ENCODE measurements around the gene SELPLG.
"Not testable (repeated sequence)": the region's sequence is repeated elsewhere in the genome, so short reads cannot be mapped to it uniquely, and the experiment has no call there.

SELPLG gene

GRCh38 chr12:108618953-108619274 lies 14.8 kb downstream of the SELPLG start:
- DNase-seq (ENCODE audit: low read depth) = not testable (repeated sequence)

DNA sequence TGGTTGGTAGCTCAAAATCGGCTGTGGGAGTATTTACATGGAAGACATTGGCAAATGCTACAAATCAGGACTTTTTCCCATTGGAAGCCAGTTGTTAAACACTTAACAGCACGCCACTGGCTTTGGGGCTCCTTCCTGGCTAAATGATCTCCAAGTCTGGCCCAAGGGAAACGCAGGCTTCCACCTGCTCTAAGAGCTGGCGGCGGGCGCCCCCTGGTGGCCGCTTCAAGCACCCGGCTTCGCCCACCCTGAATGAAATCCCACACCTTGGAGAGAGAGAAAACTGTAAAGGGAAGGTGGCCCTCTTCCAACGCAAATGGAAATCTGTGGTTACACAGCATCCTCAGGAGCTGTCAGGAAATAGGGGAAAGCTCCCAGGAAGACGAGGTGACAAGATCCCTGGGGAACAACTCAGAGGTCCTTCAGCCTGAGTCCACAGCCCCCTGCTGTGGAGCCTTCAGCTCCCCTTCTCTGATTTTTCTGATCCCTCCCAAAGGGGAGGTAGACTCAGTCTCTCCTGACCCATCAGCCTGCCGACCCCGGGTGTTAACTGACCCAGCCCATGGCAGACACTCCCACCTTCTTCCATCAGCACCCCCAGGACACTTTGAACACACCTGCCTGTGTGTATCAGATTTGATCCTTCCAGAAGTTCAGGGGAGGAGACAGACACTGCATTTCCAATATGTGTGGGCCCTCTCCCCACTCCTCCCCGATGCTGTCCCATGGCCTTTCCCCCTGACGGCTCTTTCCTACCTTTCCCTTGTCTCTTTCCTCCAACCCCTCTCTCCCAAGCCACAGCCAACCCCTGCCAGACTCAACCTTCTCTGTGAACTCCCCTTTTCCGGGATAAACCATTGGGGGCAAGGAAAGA lies 15.4 kb downstream of the SELPLG start:
- peak; percentile 82 for DNase-seq (ENCODE audit: low read depth)

- DNase-seq (ENCODE audit: low read depth) = peak; percentile 35
Observed at GRCh38 chr12:108616941-108617858, 16.5 kb downstream of the SELPLG start.

- DNase-seq (ENCODE audit: low read depth) = no peak
Observed at GRCh38 chr12:108616359-108616758, 17.3 kb downstream of the SELPLG start.

GRCh38 chr12:108615918-108616317 lies 17.8 kb downstream of the SELPLG start:
- DNase-seq (ENCODE audit: low read depth) = no peak

DNA sequence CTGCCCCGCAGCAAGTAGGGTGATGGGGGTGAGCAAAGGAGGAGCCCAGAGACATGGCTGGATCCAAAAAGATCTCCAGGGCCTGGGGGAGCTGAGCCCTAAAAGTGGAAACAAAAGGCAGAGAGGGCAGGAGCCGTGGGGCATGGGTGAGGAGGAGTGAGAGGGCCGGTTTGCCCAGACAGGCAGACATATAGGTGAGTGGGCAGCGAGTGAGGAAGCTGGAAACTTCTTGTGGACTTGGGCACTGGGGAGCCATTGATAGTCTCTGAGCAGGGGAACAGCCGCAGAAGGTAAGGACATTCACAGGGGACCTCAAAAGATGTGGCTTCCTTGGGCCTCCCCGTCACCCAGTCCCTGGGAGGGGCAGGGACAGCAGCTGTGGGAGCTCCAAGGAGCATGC lies 19.1 kb downstream of the SELPLG start:
- DNase-seq (ENCODE audit: low read depth) = no peak

GRCh38 chr12:108614041-108614440 lies 19.7 kb downstream of the SELPLG start:
- DNase-seq (ENCODE audit: low read depth) = no peak

DNA sequence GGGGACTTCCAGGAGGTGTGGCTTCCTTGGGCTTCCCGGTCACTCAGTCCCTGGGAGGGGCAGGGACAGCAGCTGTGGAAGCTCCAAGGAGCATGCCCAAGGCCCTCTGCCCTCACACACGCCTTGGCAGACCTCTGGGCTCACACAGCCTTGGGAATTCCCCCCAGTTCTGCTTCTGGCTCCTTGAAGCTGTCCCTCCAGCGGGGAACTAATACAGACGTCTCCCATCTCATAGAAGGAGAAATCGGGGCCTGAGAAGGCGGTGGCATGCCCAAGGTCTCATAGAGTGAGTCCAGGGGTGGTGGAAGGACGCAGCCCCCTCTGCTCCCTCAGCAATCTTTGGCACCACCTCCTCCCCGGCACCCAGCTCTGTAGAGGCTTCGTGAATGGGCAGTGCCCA lies 20.1 kb downstream of the SELPLG start:
- DNase-seq (ENCODE audit: low read depth) = no peak

DNA sequence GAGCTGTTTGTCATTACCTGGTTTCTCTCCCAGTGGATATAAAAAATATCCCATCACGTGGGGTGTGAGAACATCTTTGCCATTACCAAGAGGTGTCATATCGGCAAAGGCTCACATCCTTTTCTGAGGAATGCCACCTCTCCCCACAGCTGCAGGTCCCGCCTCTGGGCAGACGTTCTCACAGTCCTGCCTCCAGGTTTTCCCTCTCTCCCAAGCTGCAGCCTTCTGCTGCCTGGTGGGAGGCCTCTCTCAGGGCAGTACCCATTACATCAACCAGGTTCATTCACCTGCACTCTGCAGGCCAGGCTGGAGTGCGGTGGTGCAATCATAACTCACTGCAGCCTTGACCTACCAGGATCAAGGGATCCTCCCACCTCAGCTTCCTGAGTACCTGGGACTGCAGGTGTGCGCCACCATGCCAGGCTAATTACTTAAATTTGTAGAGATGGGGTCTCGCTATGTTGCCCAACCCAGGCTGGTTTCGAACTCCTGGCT lies 20.9 kb downstream of the SELPLG start:
- DNase-seq (ENCODE audit: low read depth) = no peak

DNA sequence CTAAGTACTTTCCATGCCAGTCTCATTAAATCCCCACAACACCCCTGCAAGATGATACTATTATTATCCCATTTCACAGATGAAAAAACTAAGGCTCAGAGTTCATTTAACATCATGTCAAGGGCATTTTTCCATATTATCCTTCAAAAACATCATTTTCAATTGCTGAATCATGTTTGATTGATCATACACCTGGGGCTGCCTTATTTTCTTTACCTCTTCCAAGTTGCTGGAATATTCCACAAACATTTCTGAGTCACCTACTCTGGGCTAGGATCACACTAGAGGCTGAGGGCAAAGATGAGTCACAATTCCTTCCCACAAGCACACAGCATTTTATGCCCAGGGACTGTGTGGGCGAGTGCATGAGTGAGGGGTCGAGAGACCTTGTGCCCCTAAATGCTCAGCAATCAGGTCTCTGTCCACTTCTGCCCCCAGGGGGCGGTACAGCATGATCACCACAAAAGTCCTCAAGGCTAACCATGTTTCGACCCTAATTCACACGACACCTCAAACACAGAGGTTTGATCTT lies 21.7 kb downstream of the SELPLG start:
- DNase-seq (ENCODE audit: low read depth) = peak; percentile 84

DNA sequence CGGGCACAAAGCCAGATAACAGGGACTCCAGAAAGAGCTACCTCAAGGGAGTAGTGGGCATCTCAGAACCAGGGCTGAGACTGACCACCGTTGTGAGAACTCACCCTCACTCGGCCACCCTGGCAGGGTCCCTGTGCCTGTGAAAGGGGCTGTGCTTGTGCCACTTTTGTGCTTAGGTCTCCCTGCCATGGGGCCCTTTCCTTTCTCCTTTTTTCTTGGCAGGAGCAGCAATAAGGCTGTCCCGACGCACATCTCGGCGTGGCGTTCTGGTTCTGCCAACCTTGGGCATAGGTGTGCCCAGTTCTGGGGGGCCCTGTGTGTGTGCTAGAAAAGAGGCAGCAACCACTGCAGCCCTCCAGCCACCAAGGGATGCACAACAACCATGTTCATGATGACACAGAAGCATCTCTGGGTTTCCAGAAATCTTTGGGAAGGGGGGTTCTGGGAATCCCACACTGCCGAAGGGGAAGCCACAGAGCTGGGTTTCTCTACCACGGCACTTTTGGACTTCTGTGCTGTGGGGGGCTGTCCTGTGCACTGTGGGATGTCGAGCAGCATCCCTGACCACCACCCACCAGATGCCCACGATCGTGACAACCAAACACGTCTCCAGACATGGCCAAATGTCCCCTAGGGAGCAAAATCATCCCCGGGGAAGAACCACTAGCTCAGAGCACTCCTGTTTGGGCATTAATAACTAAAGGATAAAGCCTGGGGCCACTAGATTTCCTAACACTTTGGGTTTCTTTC lies 22.7 kb downstream of the SELPLG start:
- DNase-seq (ENCODE audit: low read depth) = no peak

GRCh38 chr12:108610336-108610815 lies 23.3 kb downstream of the SELPLG start:
- DNase-seq (ENCODE audit: low read depth) = no peak

DNA sequence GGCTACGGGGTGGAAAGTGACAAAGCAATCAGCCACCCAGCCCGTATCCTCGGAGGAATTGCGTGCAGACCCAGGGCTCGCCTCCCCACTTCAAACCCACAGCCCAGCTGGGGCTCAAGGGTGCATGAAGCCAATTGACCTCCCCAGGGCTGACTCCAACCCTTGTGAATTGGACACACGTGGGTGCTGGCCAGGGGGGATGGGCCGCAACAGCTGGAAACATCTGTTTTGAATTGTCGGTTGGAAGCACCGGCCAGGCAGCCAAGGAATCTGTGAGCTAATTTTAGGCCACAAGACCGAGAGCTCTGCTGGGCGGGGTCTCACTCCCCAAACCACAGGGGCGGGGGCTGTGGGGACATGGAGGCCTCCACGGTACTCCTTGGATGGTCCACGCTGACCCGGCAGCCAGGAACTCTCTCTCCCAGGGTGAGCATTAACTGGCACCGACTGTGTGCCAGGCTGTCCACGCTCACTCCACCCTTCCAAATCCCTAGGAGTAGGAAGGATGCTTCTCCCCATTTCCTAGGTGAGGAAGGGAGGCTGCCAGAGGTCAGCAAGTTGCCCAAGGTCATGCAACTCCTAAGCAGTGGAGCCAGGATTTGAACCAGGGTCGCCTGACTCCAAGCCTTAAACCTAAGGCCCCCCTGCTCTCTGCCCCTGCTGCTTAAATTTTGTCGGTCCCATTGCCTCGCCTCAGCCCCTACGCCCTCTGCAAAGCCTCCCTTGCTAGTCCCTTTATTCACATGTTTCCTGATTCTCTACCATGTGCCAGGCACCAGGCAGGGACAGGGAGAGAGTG lies 24.0 kb downstream of the SELPLG start:
- DNase-seq (ENCODE audit: low read depth) = peak; percentile 92

DNA sequence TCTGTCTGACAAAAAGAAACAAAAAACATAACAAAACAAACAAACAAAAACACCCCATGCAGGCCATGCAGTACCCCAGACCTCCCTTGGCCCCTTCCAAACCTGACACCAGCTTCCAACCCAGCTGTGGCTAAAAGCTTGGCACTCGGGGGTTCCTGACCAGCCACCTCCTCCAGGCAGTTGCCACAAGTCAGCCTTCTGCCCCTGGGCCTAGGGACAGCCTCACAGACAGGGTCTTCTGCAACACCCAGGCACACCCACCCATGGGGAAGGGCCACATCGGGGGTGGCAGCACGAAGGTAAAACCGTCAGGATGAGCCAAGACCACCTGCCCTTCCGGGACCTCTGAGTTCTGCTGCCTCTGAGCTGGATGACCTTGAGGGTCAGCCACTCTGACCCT lies 25.1 kb downstream of the SELPLG start:
- no peak for DNase-seq (ENCODE audit: low read depth)

DNA sequence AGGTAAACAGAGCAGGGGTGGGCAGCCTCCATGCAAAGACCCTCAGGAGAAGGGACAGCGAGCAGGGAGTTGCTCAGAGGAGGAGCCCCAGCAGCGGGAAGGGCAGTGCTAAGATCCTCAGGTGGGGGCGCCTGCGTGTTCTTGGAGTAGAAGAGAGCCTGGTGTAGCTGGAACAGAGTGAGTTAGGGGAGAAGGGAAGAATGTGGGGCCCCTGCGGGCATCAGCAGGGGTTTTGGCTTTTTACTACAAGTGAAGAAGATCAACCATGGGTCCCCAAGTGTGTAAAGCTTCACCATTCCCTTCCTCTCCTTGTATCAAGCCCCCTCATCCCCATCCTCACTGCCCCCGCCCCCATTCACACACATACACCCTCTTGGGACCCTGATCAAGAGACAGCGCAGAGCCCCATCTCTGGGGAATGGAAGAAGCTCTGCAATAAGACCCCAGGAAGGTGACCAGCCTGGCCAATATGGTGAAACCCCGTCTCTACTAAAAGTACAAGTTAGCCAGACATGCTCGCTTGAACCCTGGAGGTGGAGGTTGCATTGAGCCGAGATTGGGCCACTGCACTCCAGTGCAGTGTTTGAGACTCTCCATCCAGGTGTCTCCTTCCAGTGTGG lies 25.6 kb downstream of the SELPLG start:
- no peak for DNase-seq (ENCODE audit: low read depth)

- no peak for DNase-seq (ENCODE audit: low read depth)
Observed at GRCh38 chr12:108606492-108606891, 27.2 kb downstream of the SELPLG start.

DNA sequence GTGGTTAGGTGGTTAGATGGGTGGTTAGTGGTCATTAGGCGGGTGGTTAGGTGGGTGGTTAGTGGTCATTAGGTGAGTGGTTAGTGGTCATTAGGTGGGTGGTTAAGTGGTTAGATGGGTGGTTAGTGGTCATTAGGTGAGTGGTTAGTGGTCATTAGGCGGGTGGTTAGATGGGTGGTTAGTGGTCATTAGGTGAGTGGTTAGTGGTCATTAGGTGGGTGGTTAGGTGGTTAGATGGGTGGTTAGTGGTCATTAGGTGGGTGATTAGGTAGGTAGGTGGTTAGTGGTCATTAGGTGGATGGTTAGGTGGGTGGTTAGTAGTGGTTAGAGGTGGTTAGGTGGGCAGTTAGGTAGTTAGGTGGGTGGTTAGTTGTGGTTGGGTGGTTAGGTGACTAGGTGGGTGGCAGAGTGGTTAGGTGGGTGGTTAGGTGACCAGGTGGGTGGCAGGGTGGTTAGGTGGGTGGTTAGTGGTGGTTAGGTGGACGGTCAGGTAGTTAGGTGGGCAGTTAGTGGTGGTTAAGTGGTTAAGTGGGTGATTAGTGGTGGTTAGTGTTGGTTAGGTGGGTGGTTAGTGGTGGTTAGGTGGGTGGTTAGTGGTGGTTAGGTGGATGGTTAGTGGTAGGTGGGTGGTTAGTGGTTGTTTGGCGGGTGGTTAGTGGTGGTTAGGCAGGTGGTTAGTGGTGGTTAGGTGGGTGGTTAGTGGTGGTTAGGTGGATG lies 27.8 kb downstream of the SELPLG start:
- DNase-seq (ENCODE audit: low read depth) = no peak

GRCh38 chr12:108605000-108605689 lies 28.5 kb downstream of the SELPLG start:
- peak; percentile 39 for DNase-seq (ENCODE audit: low read depth)
